B cell (primary cell): ENCODE data around the gene ERGIC1. TPM values are rescaled to one million over a fixed set of nuclear protein-coding genes. Genes with fewer than 3 reads are reported as not detected.

Experiments
- ATAC-seq: fragments of 200-7000 bp; cut with Tn5 transposase; one replicate; pipeline ENCODE4 v1.10.0; 2021; ENCODE audit warnings: low read depth, mild to moderate bottlenecking, moderate number of reproducible peaks, moderate library complexity
- CTCF ChIA-PET: fragments of 350-600 bp; sonication (Branson Sonifier 250); formaldehyde crosslinking; loops from one replicate; lab custom pipeline; 2021; ENCODE audit warnings: antibody characterized with exemption, inconsistent platforms; lab: Charles Lee
- POLR2A ChIA-PET: fragments of 350-600 bp; sonication (Branson Sonifier 250); formaldehyde crosslinking; loops from one replicate; lab custom pipeline; 2021; ENCODE audit warnings: antibody characterized with exemption; lab: Charles Lee
- DNase-seq: peaks from one replicate; pipeline ENCODE4 v3.0.0; 2013
- H2AFZ ChIP-seq: 2 replicates; pipeline ENCODE4 v1.6.1; 2012; ENCODE audit warnings: mild to moderate bottlenecking, low read depth, low read length; ENCODE audit not compliant: insufficient read depth, poor library complexity, severe bottlenecking
- H3K27ac ChIP-seq, 2 donors: 1 replicate in 1 of 2; 2 replicates in 1 of 2; pipeline ENCODE4 v1.5.1; 2012 to 2013; ENCODE audit warnings: low read length in 2 of 2, mild to moderate bottlenecking in 2 of 2, moderate library complexity in 1 of 2
- H3K27me3 ChIP-seq, 4 experiments: fragments of 200-600 bp in 1 of 4; sonication (generic) in 1 of 4; replicated peaks in 1 of 4; 1 replicate in 2 of 4; 2 replicates in 2 of 4; pipeline versions ENCODE4 v1.6.1 to v1.7.0; 2013 to 2016; ENCODE audit warnings: low read length in 3 of 4, mild to moderate bottlenecking in 2 of 4, mixed read lengths in 1 of 4, moderate library complexity in 1 of 4; ENCODE audit not compliant: insufficient read depth in 4 of 4, control insufficient read depth in 3 of 4; ENCODE audit errors: control extremely low read depth in 1 of 4
- H3K36me3 ChIP-seq, 2 experiments: replicated peaks in 1 of 2; 1 replicate in 1 of 2; 2 replicates in 1 of 2; pipeline versions ENCODE4 v1.6.1 to v1.7.1; 2013; ENCODE audit warnings: low read length in 1 of 2; ENCODE audit not compliant: insufficient read depth in 2 of 2, control insufficient read depth in 1 of 2; ENCODE audit errors: control extremely low read depth in 1 of 2, extremely low read depth in 1 of 2
- H3K4me1 ChIP-seq, 2 donors: fragments of 200-600 bp in 1 of 2; sonication (generic) in 1 of 2; 1 replicate in 1 of 2; 2 replicates in 1 of 2; pipeline versions ENCODE4 v1.5.1 to v1.6.1; 2013 to 2017; ENCODE audit warnings: low read length in 2 of 2; ENCODE audit not compliant: control insufficient read depth in 2 of 2, insufficient read depth in 2 of 2
- H3K4me2 ChIP-seq: replicated peaks from 2 replicates; pipeline ENCODE3; 2012; ENCODE audit warnings: mild to moderate bottlenecking, low read depth, low read length; ENCODE audit not compliant: poor library complexity, severe bottlenecking
- H3K4me3 ChIP-seq, 5 experiments: fragments of 200-600 bp in 1 of 5; sonication (generic) in 1 of 5; 1 replicate in 3 of 5; 2 replicates in 2 of 5; pipeline versions ENCODE4 v1.5.1 to v1.7.0; 2011 to 2016; ENCODE audit warnings: low read length in 4 of 5, mild to moderate bottlenecking in 4 of 5, low read depth in 2 of 5, control low read depth in 1 of 5, moderate library complexity in 1 of 5; ENCODE audit not compliant: insufficient read depth in 1 of 5; ENCODE audit errors: control extremely low read depth in 1 of 5, extremely low read depth in 1 of 5
- H3K79me2 ChIP-seq: fragments of 200-600 bp; sonication (generic); one replicate; pipeline ENCODE4 v1.6.0; 2016; ENCODE audit warnings: low read length; ENCODE audit not compliant: control insufficient read depth, insufficient read depth
- H3K9ac ChIP-seq: fragments of 200-600 bp; sonication (generic); 2 replicates; pipeline ENCODE4 v1.6.1; 2017; ENCODE audit warnings: mild to moderate bottlenecking, low read length, moderate library complexity
- H3K9me3 ChIP-seq, 3 donors: one replicate each; pipeline versions ENCODE4 v1.6.1 to v1.7.1; 2013; ENCODE audit warnings: low read length in 2 of 3; ENCODE audit not compliant: control insufficient read depth in 2 of 3, insufficient read depth in 1 of 3; ENCODE audit errors: control extremely low read depth in 1 of 3
- H4K20me1 ChIP-seq: 2 replicates; pipeline ENCODE4 v1.6.0; 2012; ENCODE audit warnings: mild to moderate bottlenecking, low read length; ENCODE audit not compliant: insufficient read depth, control insufficient read depth, poor library complexity, severe bottlenecking
- H3K27ac Mint-ChIP-seq: one replicate; pipeline ENCODE4 v1.8.0; 2021; ENCODE audit warnings: mixed read lengths
- H3K27me3 Mint-ChIP-seq: one replicate; pipeline ENCODE4 v1.8.0; 2021; ENCODE audit warnings: mixed read lengths
- H3K4me1 Mint-ChIP-seq: one replicate; pipeline ENCODE4 v1.8.0; 2021; ENCODE audit warnings: mixed read lengths
- H3K4me3 Mint-ChIP-seq: one replicate; pipeline ENCODE4 v1.8.0; 2021; ENCODE audit warnings: mixed read lengths
- H3K9me3 Mint-ChIP-seq: one replicate; pipeline ENCODE4 v1.8.0; 2022; ENCODE audit warnings: mixed read lengths; ENCODE audit not compliant: insufficient read depth
- EZH2 ChIP-seq: IDR thresholded peaks from 2 replicates; pipeline ENCODE4 v1.6.1; 2012; ENCODE audit warnings: borderline replicate concordance, low read depth, mild to moderate bottlenecking, moderate library complexity, low read length; ENCODE audit not compliant: insufficient read depth, poor library complexity, severe bottlenecking
- WGBS: methylation state at CpG from one replicate; pipeline ENCODE4 v1.1.5; 2013; ENCODE audit warnings: missing lambda C conversion rate; ENCODE audit not compliant: insufficient coverage; 5-methylcytosine and 5-hydroxymethylcytosine counted together
- intact Hi-C: fragments of 100-400 bp; cut with micrococcal nuclease; formaldehyde crosslinking; loops from one replicate; pipeline ENCODE4 v1.10.0; 2022
- polyA plus RNA-seq: library from polyadenylated mRNA; depleted of rRNA; stranded (reverse); fragments of >200 nt; gene quantifications from 2 replicates; pipeline ENCODE4 v1.2.3, GENCODE V29; 2012
- total RNA-seq, 2 donors: library from RNA; stranded (reverse); fragments of 120-200 nt in 1 of 2; gene quantifications; 1 replicate in 1 of 2; 2 replicates in 1 of 2; pipeline versions ENCODE4 v1.2.3 to v1.2.4, GENCODE V29; 2013 to 2022
- TF ChIP-seq, protein P1 (sequence below): fragments of 200-600 bp; IDR thresholded peaks from one replicate; pipeline ENCODE4 v1.8.0; 2022; ENCODE audit warnings: antibody characterized with exemption, mild to moderate bottlenecking

ERGIC1 gene
- total and polyA plus RNA-seq, 2 donors (not counting 1 experiment from before 2014, with no cell fraction given) = 86.3 to 140 TPM

DNA sequence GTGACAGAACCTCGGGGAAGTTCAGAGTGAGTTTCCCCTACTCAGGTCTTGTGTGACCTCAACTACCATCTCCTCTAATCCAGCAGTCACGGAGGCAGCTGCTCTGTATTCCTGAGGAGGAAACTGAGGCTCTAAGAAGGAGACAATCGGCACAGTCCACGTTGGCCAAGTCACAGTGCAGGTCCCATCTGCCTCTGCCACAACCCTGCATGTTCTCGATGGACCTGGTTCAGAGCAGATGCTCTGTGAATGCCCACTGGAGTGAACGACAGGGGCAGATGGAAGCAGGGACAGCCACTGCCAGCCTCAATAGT, 722 bp upstream of the ERGIC1 start:
- Histone ChIP-seq H4K20me1 (no peaks in the 10 kb centered on the region), H2AFZ (no peak overlapping the region), H3K9me3 (no peaks in the 10 kb centered on the region), H3K36me3 (peaks cover 0 to 9% of the 10 kb centered on the region in 2 experiments), H3K27ac (peak overlapping the region; percentile 84 to 98), H3K4me1 (peaks cover 39 to 46% of the 10 kb centered on the region in 2 donors), H3K4me2 (peak overlapping the region; percentile 93), H3K9ac (peak overlapping the region; percentile 87), H3K4me3 (peak overlapping the region in 4 of 5 experiments; percentile 62 to 90 (median 77)), H3K27me3 (no peaks in the 10 kb centered on the region), H3K79me2 (peaks cover 41% of the 10 kb centered on the region)
- no peak for DNase-seq
- Mint-ChIP-seq H3K4me1 (peaks cover 46% of the 10 kb centered on the region), H3K27me3 (no peaks in the 10 kb centered on the region), H3K27ac (peak overlapping the region; percentile 92), H3K4me3 (peak overlapping the region; percentile 90), H3K9me3 (no peaks in the 10 kb centered on the region)
- no peak for ATAC-seq
- TF ChIP-seq, protein P1, sequence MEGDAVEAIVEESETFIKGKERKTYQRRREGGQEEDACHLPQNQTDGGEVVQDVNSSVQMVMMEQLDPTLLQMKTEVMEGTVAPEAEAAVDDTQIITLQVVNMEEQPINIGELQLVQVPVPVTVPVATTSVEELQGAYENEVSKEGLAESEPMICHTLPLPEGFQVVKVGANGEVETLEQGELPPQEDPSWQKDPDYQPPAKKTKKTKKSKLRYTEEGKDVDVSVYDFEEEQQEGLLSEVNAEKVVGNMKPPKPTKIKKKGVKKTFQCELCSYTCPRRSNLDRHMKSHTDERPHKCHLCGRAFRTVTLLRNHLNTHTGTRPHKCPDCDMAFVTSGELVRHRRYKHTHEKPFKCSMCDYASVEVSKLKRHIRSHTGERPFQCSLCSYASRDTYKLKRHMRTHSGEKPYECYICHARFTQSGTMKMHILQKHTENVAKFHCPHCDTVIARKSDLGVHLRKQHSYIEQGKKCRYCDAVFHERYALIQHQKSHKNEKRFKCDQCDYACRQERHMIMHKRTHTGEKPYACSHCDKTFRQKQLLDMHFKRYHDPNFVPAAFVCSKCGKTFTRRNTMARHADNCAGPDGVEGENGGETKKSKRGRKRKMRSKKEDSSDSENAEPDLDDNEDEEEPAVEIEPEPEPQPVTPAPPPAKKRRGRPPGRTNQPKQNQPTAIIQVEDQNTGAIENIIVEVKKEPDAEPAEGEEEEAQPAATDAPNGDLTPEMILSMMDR = no peak
- no peak for TF ChIP-seq EZH2
- intact Hi-C loops = loop anchor here (5.0 kb wide), 1 partner anchor 224 kb away; the partner anchor contains the start of gene CREBRF
- POLR2A ChIA-PET = interaction anchor here (0.6 to 5.5 kb wide), 2 partner anchors 43 to 63 kb away, joined by 5 to 52 read pairs; partner anchors contain the start of gene DUSP1
- 76% methylated on average over 5 of the region's 6 CpGs for WGBS
- CTCF ChIA-PET = interaction anchor here (0.6 to 7.4 kb wide), 2 partner anchors 56 to 63 kb away, joined by 3 to 60 read pairs; partner anchors contain the start of gene DUSP1
